Adipocyte (in vitro differentiated cells): ENCODE data around the gene SFSWAP.
A peak's percentile ranks its signal among the peaks of the same experiment; 100 is the strongest.

ENCODE experiments used
- DNase-seq: peaks from one replicate; pipeline ENCODE4 v3.0.0-alpha.2; 2015; ENCODE audit warnings: low read depth
- H3K27me3 ChIP-seq: replicated peaks from 2 replicates; pipeline ENCODE4 v1.7.0; 2013; ENCODE audit warnings: mild to moderate bottlenecking, low read length, moderate library complexity; ENCODE audit not compliant: control insufficient read depth, insufficient read depth
- H3K36me3 ChIP-seq: 2 replicates; pipeline ENCODE4 v1.7.0; 2013; ENCODE audit warnings: low read length, mild to moderate bottlenecking, moderate library complexity; ENCODE audit not compliant: control insufficient read depth, insufficient read depth, severe bottlenecking
- H3K4me1 ChIP-seq: 2 replicates; pipeline ENCODE4 v1.7.0; 2013; ENCODE audit warnings: mild to moderate bottlenecking, low read length, moderate library complexity; ENCODE audit not compliant: control insufficient read depth, insufficient read depth
- H3K4me3 ChIP-seq: 2 replicates; pipeline ENCODE4 v1.7.0; 2013; ENCODE audit warnings: mild to moderate bottlenecking, low read length, moderate library complexity
- H3K9ac ChIP-seq: 2 replicates; pipeline ENCODE4 v1.7.0; 2013; ENCODE audit warnings: mild to moderate bottlenecking, low read length, moderate library complexity
- H3K9me3 ChIP-seq: 2 replicates; pipeline ENCODE4 v1.7.0; 2013; ENCODE audit warnings: mild to moderate bottlenecking, low read length, moderate library complexity; ENCODE audit not compliant: control insufficient read depth

The SFSWAP gene

DNA sequence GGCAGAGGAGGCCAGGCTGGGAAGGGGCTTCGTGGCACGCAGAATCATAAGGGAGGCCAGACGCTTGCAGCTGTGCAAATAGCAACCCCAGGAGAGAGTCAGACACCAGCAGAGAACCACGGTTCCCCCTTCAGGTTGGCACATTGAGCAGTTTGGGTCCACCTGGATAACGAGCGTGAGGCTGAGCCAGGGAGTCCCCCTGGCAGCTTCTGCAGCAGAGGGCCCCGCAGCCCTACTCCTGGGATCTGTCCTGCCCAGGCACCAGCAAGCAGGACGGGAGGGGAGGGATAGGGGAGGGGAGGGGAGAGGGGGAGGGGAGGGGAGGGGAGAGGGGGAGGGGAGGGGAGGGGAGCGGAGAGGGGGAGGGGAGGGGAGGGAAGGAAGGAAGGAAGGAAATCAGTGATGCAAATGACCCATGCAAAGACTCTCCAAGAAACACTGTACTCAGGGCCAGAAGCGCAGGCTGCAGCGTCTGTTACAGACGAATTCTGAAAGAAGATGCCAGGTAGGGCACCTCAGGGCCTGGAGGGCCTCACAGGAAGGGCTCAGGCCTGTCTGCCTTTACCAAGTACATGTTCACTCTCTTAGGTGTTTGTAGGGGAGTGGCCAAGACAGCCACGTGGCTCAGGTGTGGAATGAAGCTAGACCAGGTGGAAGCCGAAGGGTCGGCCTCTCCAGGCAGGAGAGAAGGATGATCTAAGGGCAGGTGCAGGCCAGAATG, 85.0 kb downstream of the SFSWAP start:
- peaks cover 6% of the 10 kb centered on the region for H3K4me1 ChIP-seq
- H3K9me3 ChIP-seq = peaks cover 2% of the 10 kb centered on the region
- H3K4me3 ChIP-seq = no peak overlapping the region
- no peak overlapping the region for H3K9ac ChIP-seq
- no peaks in the 10 kb centered on the region for H3K27me3 ChIP-seq
- peaks cover 41% of the 10 kb centered on the region for H3K36me3 ChIP-seq
- no peak for DNase-seq

- no peaks in the 10 kb centered on the region for H3K27me3 ChIP-seq
- H3K9ac ChIP-seq = no peak overlapping the region
- peaks cover 39% of the 10 kb centered on the region for H3K36me3 ChIP-seq
- peaks cover 6% of the 10 kb centered on the region for H3K4me1 ChIP-seq
- no peak overlapping the region for H3K4me3 ChIP-seq
- no peak for DNase-seq
- H3K9me3 ChIP-seq = no peaks in the 10 kb centered on the region
Measured at GRCh38 chr12:131796411-131796736, 85.5 kb downstream of the SFSWAP start.

DNA sequence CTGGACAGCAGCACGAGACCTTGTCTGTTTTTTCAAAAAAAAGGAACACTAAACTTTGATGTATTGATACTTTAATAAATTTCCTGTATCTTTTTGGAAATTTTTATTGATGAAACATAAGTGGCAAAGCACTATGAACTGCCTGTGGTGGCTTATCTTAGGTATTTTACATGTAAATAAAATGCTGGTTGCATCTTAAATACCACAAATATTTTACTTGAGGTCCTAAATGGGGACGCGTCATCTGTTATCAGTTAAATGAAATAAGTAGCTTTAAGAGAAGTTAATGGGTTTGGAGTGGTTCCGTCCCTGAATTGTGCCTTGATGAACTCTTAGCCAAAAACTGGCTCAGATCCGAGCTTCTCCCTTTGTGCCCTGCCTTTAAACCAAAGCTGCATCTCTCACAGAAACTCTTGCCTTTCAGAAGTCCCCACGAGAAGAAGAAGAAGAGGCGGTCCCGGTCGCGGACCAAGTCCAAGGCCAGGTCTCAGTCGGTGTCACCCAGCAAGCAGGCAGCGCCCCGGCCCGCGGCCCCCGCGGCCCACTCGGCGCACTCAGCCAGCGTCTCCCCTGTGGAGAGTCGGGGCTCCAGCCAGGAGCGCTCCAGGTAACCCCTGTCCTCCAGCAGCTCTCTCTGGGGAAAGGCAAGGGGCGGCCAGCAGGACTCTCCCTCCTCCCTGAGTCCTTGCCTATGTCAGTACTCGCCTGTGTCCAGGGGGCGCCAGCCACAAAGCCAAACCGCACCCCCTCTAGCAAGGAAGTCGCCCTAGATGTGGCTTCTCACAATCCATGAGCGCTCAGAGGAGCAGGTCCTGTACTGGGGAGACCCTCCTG, 86.1 kb downstream of the SFSWAP start:
- no peaks in the 10 kb centered on the region for H3K27me3 ChIP-seq
- H3K4me1 ChIP-seq = peaks cover 6% of the 10 kb centered on the region
- H3K36me3 ChIP-seq = peaks cover 37% of the 10 kb centered on the region
- no peak overlapping the region for H3K9ac ChIP-seq
- DNase-seq = no peak
- no peaks in the 10 kb centered on the region for H3K9me3 ChIP-seq
- H3K4me3 ChIP-seq = no peak overlapping the region

DNA sequence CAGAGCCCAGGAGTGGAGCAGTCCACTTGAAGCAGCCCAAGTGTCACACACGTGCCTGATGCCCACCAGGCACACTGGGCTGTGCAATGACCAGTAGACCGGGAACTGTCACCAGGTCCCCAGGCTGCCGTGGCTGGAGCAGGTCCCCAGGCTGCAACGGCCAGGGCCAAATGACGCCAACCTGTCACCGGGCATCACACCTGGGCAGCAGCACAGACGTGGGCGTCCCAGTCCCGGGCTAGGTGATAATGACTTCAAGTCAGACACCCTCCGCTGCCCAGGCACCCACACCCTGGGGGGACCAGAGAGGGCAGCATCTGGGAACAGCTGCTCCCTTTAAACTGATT, 86.7 kb downstream of the SFSWAP start:
- Histone ChIP-seq H3K9me3 (no peaks in the 10 kb centered on the region), H3K36me3 (peaks cover 38% of the 10 kb centered on the region), H3K27me3 (no peaks in the 10 kb centered on the region)

DNA sequence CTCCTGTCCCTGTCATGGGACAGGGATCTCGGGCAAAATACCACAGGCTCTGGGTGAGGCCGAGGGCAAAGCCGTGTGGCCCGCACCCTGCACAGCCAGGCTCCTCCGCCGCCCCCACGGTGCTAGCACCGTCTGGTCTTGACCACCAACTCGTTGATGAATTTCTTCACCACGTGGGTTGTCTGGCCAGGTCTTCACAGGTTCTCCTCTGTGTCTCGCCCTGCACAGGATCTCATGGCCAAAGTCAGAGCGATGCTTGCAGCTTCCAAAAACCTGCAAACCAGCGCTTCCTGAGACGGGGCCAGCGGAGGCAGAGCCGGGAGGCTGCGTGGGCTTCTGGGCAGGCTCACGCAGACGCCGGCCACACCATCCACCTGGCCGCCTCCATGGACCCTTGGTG, 88.3 kb downstream of the SFSWAP start:
- H3K36me3 ChIP-seq = peaks cover 32% of the 10 kb centered on the region
- no peak overlapping the region for H3K4me3 ChIP-seq
- H3K9me3 ChIP-seq = no peaks in the 10 kb centered on the region
- peaks cover 6% of the 10 kb centered on the region for H3K4me1 ChIP-seq
- DNase-seq = no peak
- H3K9ac ChIP-seq = no peak overlapping the region
- no peaks in the 10 kb centered on the region for H3K27me3 ChIP-seq

More for the DNA sequence above, 86.7 kb downstream of the SFSWAP start:
- Histone ChIP-seq H3K4me3 (no peak overlapping the region), H3K9ac (no peak overlapping the region), H3K4me1 (peaks cover 6% of the 10 kb centered on the region)
- no peak for DNase-seq

GRCh38 chr12:131799828-131800593, 89.1 kb downstream of the SFSWAP start:
- Histone ChIP-seq H3K4me3 (no peak overlapping the region), H3K9ac (no peak overlapping the region), H3K36me3 (peaks cover 28% of the 10 kb centered on the region), H3K9me3 (no peaks in the 10 kb centered on the region), H3K27me3 (no peaks in the 10 kb centered on the region), H3K4me1 (peaks cover 7% of the 10 kb centered on the region)
- DNase-seq = no peak

DNA sequence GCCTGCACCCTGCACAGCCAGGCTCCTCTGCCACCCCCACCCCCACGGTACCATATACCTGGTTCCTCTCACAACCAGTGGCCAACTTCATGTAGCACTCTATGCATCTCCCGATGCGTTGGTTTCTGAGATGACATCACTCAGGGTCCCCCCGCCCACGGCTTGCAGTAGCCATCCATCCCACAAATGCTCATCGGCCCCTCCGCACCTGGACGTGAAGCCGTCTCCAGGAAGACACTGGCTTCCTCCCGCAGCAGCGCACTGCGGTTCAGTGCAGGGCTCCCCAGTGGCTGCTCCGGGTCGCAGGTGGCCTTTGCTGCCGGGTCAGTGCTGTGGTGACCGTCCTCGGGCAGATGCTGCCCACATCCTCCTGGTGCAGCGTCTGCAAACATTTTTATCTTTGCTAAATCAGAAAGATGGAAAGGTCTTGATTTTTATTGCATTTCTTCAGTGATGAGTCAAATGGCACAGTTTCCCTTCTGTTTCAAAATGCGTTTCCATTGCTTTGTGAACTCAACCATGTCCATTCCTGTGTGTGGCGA, 89.8 kb downstream of the SFSWAP start:
- Histone ChIP-seq H3K9ac (no peak overlapping the region), H3K4me1 (peaks cover 7% of the 10 kb centered on the region), H3K9me3 (no peaks in the 10 kb centered on the region), H3K36me3 (peaks cover 28% of the 10 kb centered on the region), H3K27me3 (no peaks in the 10 kb centered on the region), H3K4me3 (no peak overlapping the region)
- DNase-seq = no peak

DNA sequence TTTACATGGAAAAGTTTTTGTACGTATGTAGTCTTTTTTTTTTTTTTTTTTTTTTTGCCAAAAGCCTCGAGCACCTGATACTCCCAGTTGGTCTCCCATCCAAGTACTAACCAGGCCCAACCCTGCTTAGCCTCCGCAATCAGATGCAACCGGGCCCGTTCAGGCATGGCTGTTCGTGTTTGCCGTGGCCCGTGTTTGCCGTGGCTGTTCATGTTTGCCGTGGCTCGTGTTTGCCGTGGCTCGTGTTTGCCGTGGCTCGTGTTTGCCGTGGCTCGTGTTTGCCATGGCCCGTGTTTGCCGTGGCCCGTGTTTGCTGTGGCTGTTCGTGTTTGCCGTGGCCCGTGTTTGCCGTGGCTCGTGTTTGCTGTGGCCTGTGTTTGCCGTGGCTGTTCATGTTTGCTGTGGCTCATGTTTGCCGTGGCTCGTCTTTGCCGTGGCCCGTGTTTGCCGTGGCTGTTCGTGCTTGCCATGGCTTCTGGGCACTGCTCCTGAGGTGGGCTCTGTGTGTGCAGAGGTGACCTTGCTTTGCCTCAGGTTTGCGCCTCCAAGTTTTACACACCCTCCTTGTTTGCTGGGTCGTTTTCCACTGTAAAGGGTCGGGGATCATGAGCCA, 90.5 kb downstream of the SFSWAP start:
- Histone ChIP-seq H3K4me1 (peaks cover 7% of the 10 kb centered on the region), H3K9ac (no peak overlapping the region), H3K27me3 (no peaks in the 10 kb centered on the region), H3K36me3 (peaks cover 28% of the 10 kb centered on the region), H3K4me3 (no peak overlapping the region), H3K9me3 (no peaks in the 10 kb centered on the region)
- DNase-seq = no peak

- H3K9ac ChIP-seq = peak overlapping the region; percentile 4
- H3K27me3 ChIP-seq = no peaks in the 10 kb centered on the region
- peak overlapping the region; percentile 27 for H3K4me3 ChIP-seq
- peaks cover 7% of the 10 kb centered on the region for H3K4me1 ChIP-seq
- no peaks in the 10 kb centered on the region for H3K9me3 ChIP-seq
- peaks cover 20% of the 10 kb centered on the region for H3K36me3 ChIP-seq
- peak; percentile 36 for DNase-seq
Measured at GRCh38 chr12:131803961-131804521, 93.2 kb downstream of the SFSWAP start.

GRCh38 chr12:131805421-131805820, 94.5 kb downstream of the SFSWAP start:
- no peak overlapping the region for H3K9ac ChIP-seq
- no peaks in the 10 kb centered on the region for H3K9me3 ChIP-seq
- H3K36me3 ChIP-seq = peaks cover 7% of the 10 kb centered on the region
- no peaks in the 10 kb centered on the region for H3K27me3 ChIP-seq
- DNase-seq = no peak
- H3K4me1 ChIP-seq = peaks cover 7% of the 10 kb centered on the region
- no peak overlapping the region for H3K4me3 ChIP-seq
